Psoas muscle (tissue), 8 donors: ENCODE measurements around the gene SMIM41. TPM values are rescaled to one million over a fixed set of nuclear protein-coding genes. Genes with fewer than 3 reads are reported as not detected.
A peak's percentile ranks its signal among the peaks of the same experiment; 100 is the strongest.
"Not testable (repeated sequence)": the region's sequence is repeated elsewhere in the genome, so short reads cannot be mapped to it uniquely, and the experiment has no call there.

Experiments used
- ATAC-seq, 4 donors: fragments of 200-7000 bp; cut with Tn5 transposase; one replicate each; pipeline ENCODE4 v1.9.1; 2020; ENCODE audit warnings: moderate library complexity in 3 of 4, mild to moderate bottlenecking in 2 of 4
- DNase-seq, 2 donors: peaks; one replicate each; pipeline ENCODE4 v3.0.0-alpha.2; 2020
- H3K27ac ChIP-seq: fragments of 200-600 bp; one replicate; pipeline ENCODE4 v1.8.0; 2022
- H3K27me3 ChIP-seq, 3 donors: fragments of 200-600 bp in 1 of 3; one replicate each; pipeline versions ENCODE4 v1.6.1 to v1.8.0; 2013 to 2022; ENCODE audit warnings: low read length in 2 of 3, mild to moderate bottlenecking in 2 of 3, moderate library complexity in 1 of 3; ENCODE audit not compliant: insufficient read depth in 3 of 3
- H3K36me3 ChIP-seq, 2 donors: fragments of 200-600 bp in 1 of 2; one replicate each; pipeline versions ENCODE4 v1.6.1 to v1.8.0; 2013 to 2022; ENCODE audit warnings: low read depth in 1 of 2, mild to moderate bottlenecking in 1 of 2, moderate library complexity in 1 of 2; ENCODE audit not compliant: insufficient read depth in 1 of 2
- H3K4me1 ChIP-seq: fragments of 200-600 bp; one replicate; pipeline ENCODE4 v1.8.0; 2022
- H3K4me3 ChIP-seq: fragments of 200-600 bp; one replicate; pipeline ENCODE4 v1.8.0; 2022; ENCODE audit warnings: mild to moderate bottlenecking
- H3K9me3 ChIP-seq: fragments of 200-600 bp; one replicate; pipeline ENCODE4 v1.8.0; 2022
- CTCF ChIP-seq: fragments of 200-600 bp; IDR thresholded peaks from one replicate; pipeline ENCODE4 v1.8.0; 2022; ENCODE audit warnings: antibody characterized with exemption
- WGBS, 3 donors: extraction: QIAGEN DNeasy Blood & Tissue Kit; methylation state at CpG; one replicate each; pipeline versions ENCODE4 v1.1.6 to v1.1.7; 2013; 5-methylcytosine and 5-hydroxymethylcytosine counted together
- intact Hi-C, 2 donors: fragments of 100-400 bp; cut with DNase I; formaldehyde crosslinking; loops; one replicate each; pipeline versions ENCODE4 v1.11.0 to v1.14.2; 2022
- polyA plus RNA-seq, 3 donors: library from polyadenylated mRNA; stranded (reverse); fragments of 200-250 nt; gene quantifications; one replicate each; pipeline ENCODE4 v1.2.3, GENCODE V29; 2013
- total RNA-seq, 4 donors: library from RNA; stranded (reverse); fragmentation: NEBNext Ultra II Directional in 2 of 4; extraction: Animal tissue kit (Norgen Biotek cat#: 25700) in 2 of 4; gene quantifications; one replicate each; pipeline versions ENCODE4 v1.2.1 to v1.2.4, GENCODE V29; 2021 to 2023
- donor health status: healthy with polysubstance abuse.
- donor health status: DM: no; HTN: no; CAD: no; lungs with moderate emphysema.
- donor health status: Bipolar disorder and iron deficiency.
- donor health status: healthy.
- donor health status: DM: yes; HTN: yes; CAD: no.
- donor health status: DM: no; HTN: no; CAD: no.
- donor health status: DM: no; HTN: no; CAD: no.
- donor health status: DM: yes; HTN: yes; CAD: no.

SMIM41 gene
- total and polyA plus RNA-seq, 7 donors, result 0.16 to 0.32 (median 0.20) TPM; not detected in 4

- no peak for DNase-seq
- 53 to 62% (median 57%) methylated on average over 8 of the region's 8 CpGs for WGBS, 3 donors
- Histone ChIP-seq H3K4me3 (no peak overlapping the region), H3K36me3 (no peaks in the 10 kb centered on the region), H3K4me1 (peaks cover 20% of the 10 kb centered on the region), H3K27ac (no peak overlapping the region), H3K9me3 (no peaks in the 10 kb centered on the region), H3K27me3 (no peaks in the 10 kb centered on the region)
- no peak for TF ChIP-seq CTCF
- no peak for ATAC-seq
- intact Hi-C loops, result no loop called here
Observed at GRCh38 chr12:52091869-52092268, 12.4 kb downstream of the SMIM41 start.

DNA sequence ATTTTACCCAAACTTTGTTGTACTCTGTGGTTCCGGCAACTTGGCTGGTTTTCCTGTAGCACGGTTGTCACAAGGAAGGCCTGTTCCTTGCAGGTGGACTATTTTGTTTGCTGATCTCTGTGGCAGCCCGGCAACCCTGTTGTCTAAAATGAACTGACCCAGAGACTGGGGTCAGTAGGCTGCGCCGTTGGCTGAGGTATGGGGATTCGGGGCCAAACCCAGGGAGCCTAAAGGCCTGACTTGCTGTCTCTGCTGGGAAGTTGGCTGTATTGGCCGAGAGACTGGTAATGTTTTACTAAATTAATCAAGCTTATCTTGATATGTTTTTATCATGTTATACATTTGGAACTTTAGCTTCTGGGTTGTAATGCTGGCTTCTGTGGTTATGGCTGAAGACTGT lies 13.8 kb downstream of the SMIM41 start:
- Histone ChIP-seq H3K9me3 (no peaks in the 10 kb centered on the region), H3K4me1 (peaks cover 7% of the 10 kb centered on the region), H3K27me3 (no peaks in the 10 kb centered on the region), H3K4me3 (no peak overlapping the region), H3K36me3 (no peaks in the 10 kb centered on the region), H3K27ac (no peak overlapping the region)
- ATAC-seq (peak in 2 of 4 donors; percentile 40 to 46), DNase-seq (no peak)
- WGBS, 3 donors, result 54 to 89% (median 78%) methylated on average over 7 of the region's 7 CpGs
- intact Hi-C loops, result no loop called here
- TF ChIP-seq CTCF, result no peak

- TF ChIP-seq CTCF, result no peak
- Histone ChIP-seq H3K27ac (no peak overlapping the region), H3K9me3 (no peaks in the 10 kb centered on the region), H3K36me3 (no peaks in the 10 kb centered on the region), H3K4me3 (no peak overlapping the region), H3K4me1 (no peaks in the 10 kb centered on the region), H3K27me3 (no peaks in the 10 kb centered on the region)
- ATAC-seq (no peak), DNase-seq (no peak)
- 90 to 94% (median 93%) methylated on average over 15 of the region's 15 CpGs for WGBS, 3 donors
- intact Hi-C loops, result no loop called here
Observed at GRCh38 chr12:52096332-52097044, 17.0 kb downstream of the SMIM41 start.

GRCh38 chr12:52097045-52097666 lies 17.7 kb downstream of the SMIM41 start:
- H3K4me1 ChIP-seq, result no peaks in the 10 kb centered on the region
- H3K36me3 ChIP-seq, result no peaks in the 10 kb centered on the region
- H3K27me3 ChIP-seq, result no peaks in the 10 kb centered on the region
- no peaks in the 10 kb centered on the region for H3K9me3 ChIP-seq
- ATAC-seq (no peak), DNase-seq (no peak)
- no peak for TF ChIP-seq CTCF
- intact Hi-C loops, result no loop called here
- no peak overlapping the region for H3K4me3 ChIP-seq
- WGBS, 3 donors, result 84 to 85% (median 85%) methylated on average over 21 of the region's 21 CpGs
- no peak overlapping the region for H3K27ac ChIP-seq

DNA sequence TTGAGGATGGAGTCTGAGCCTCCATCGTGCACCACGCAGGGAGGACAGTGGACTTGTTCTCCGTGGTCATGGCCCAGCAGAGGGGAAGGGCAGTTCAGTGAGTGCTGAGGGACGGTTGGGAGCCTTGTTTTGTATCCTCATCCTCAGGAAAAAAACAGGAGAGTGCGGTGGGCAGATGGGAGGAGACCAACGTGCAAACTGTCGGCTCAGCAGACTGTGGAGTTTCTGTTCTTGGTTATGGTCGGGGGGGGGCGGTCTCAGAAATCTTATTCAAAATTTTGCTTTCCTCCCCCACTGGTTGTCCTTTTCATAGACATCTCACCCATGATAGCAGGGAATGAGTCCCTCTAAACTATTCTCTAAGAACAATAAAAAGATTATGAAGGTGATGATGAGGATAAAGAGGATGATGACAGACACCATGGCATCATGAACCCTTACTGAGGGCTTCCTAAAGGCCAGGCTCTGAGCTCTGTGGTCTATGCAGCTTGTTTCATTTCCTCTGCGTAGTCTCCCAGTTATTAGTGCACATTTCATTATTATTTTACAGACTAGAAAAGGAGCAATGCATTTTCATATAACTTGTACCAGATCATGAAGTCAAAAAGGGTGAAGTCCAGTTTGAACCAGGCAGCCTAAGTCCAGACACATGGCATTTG lies 25.1 kb downstream of the SMIM41 start:
- intact Hi-C loops, H3K27me3 ChIP-seq, H3K4me3 ChIP-seq, H3K4me1 ChIP-seq, DNase-seq, H3K9me3 ChIP-seq, ATAC-seq, H3K36me3 ChIP-seq, H3K27ac ChIP-seq: not testable (repeated sequence)
- WGBS, 3 donors, result 66 to 69% (median 68%) methylated on average over 10 of the region's 10 CpGs

- H3K4me3 ChIP-seq, H3K36me3 ChIP-seq, H3K27me3 ChIP-seq, H3K9me3 ChIP-seq, DNase-seq, H3K27ac ChIP-seq, H3K4me1 ChIP-seq, ATAC-seq, intact Hi-C loops: not testable (repeated sequence)
- 55 to 63% (median 62%) methylated on average over 18 of the region's 18 CpGs for WGBS, 3 donors
Observed at GRCh38 chr12:52116222-52117125, 37.0 kb downstream of the SMIM41 start.
